ENCODE measurements around the gene SCD. TPM values are rescaled to one million over a fixed set of nuclear protein-coding genes. Genes with fewer than 3 reads are reported as not detected.

Gene SCD
- total and polyA plus RNA-seq, 2 of the 13 experiments (the other 11 are each of a cell fraction or from before 2014, with no cell fraction given) = 492 to 512 TPM

Small RNAs within 50 kb of the gene (small RNA-seq; reads per million reads assigned to genes)
- 0 reads per million in 3 experiments for gene RF00019 (ENCODE audit: insufficient read depth in 2 of 3, insufficient read length in 3 of 3, low read depth in 2 of 3, low replicate concordance in 1 of 3)

Other genes starting within 250 kb of the SCD start
- 46.9 and 69.3 TPM in 2 replicates for gene ERLIN1, start 161.2 kb upstream of the SCD start, total RNA-seq (2016; rRNA removed; fragmentation: Illumina TruSeq; extraction: Trizol)
- gene ERLIN1, start 161.2 kb upstream of the SCD start, polyA plus RNA-seq (2011; rRNA removed) = 56.8 and 61.3 TPM in 2 replicates
- gene CHUK, start 117.6 kb upstream of the SCD start, total RNA-seq (2016; rRNA removed; fragmentation: Illumina TruSeq; extraction: Trizol) = 30.3 and 44.3 TPM in 2 replicates
- 8.0 and 9.6 TPM in 2 replicates for gene CHUK, start 117.6 kb upstream of the SCD start, polyA plus RNA-seq (2011; rRNA removed)
- 42.1 and 60.0 TPM in 2 replicates for gene CWF19L1, start 79.6 kb upstream of the SCD start, total RNA-seq (2016; rRNA removed; fragmentation: Illumina TruSeq; extraction: Trizol)
- gene CWF19L1, start 79.6 kb upstream of the SCD start, polyA plus RNA-seq (2011; rRNA removed) = 11.8 and 13.6 TPM in 2 replicates
- gene BLOC1S2, start 60.6 kb upstream of the SCD start, total RNA-seq (2016; rRNA removed; fragmentation: Illumina TruSeq; extraction: Trizol) = 64.4 and 81.4 TPM in 2 replicates
- 19.2 and 22.3 TPM in 2 replicates for gene BLOC1S2, start 60.6 kb upstream of the SCD start, polyA plus RNA-seq (2011; rRNA removed)
- gene PKD2L1, start 17.0 kb upstream of the SCD start, total RNA-seq (2016; rRNA removed; fragmentation: Illumina TruSeq; extraction: Trizol) = 0.07 and 0.31 TPM in 2 replicates
- 0.15 and 0.27 TPM in 2 replicates for gene PKD2L1, start 17.0 kb upstream of the SCD start, polyA plus RNA-seq (2011; rRNA removed)
- 0.07 TPM in 1 of 2 replicates, not detected in the other for gene WNT8B, start 115.8 kb downstream of the SCD start, total RNA-seq (2016; rRNA removed; fragmentation: Illumina TruSeq; extraction: Trizol)
- 0.13 and 0.20 TPM in 2 replicates for gene WNT8B, start 115.8 kb downstream of the SCD start, polyA plus RNA-seq (2011; rRNA removed)
- 0.56 and 2.0 TPM in 2 replicates for gene SEC31B, start 172.6 kb downstream of the SCD start, total RNA-seq (2016; rRNA removed; fragmentation: Illumina TruSeq; extraction: Trizol)
- 8.3 and 9.0 TPM in 2 replicates for gene SEC31B, start 172.6 kb downstream of the SCD start, polyA plus RNA-seq (2011; rRNA removed)
- gene NDUFB8, start 182.6 kb downstream of the SCD start, total RNA-seq (2016; rRNA removed; fragmentation: Illumina TruSeq; extraction: Trizol) = 216 and 222 TPM in 2 replicates
- gene NDUFB8, start 182.6 kb downstream of the SCD start, polyA plus RNA-seq (2011; rRNA removed) = 197 and 210 TPM in 2 replicates
- 10.7 and 14.9 TPM in 2 replicates for gene HIF1AN, start 188.7 kb downstream of the SCD start, total RNA-seq (2016; rRNA removed; fragmentation: Illumina TruSeq; extraction: Trizol)
- gene HIF1AN, start 188.7 kb downstream of the SCD start, polyA plus RNA-seq (2011; rRNA removed) = 8.0 and 8.6 TPM in 2 replicates